Measurements from ENCODE around the gene KCNS1. TPM values are rescaled to one million over a fixed set of nuclear protein-coding genes. Genes with fewer than 3 reads are reported as not detected.

KCNS1 gene
- total and polyA plus RNA-seq, 2 of the 8 experiments (the other 6 are each of a cell fraction or from before 2014, with no cell fraction given) = 1.4 to 1.8 TPM

DNA sequence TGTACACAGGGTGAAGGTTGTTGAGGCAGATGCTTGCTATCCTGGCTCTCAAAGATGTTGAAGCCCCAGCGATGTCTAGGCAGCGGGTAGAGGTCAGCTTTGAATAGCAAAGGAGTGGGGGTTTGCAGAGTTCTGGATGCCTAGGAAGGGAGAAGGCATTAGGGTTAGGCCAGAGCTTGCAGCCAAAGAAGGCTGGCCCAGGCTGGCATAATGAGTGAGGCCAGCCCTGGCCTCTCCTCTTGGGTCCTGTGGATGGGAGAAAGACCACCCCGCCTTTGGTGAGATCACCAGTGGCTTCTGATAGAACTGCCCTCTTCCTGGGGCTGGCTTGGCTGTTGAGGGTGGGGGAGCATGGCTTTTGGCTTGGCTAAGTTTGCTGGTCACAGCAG, 14.5 kb upstream of the KCNS1 start:
- CTCF ChIA-PET (ENCODE audit: partially characterized antibody) = interaction anchor here (1.2 to 13.8 kb wide), 6 partner anchors 19 to 177 kb away, joined by 3 to 210 read pairs (median 9); partner anchors contain the start of gene KCNS1
- H3K9ac ChIP-seq (replicated peaks in 1 of 4; ENCODE audit: extremely low read depth in 1 of 4, low read depth in 3 of 4, low read length in 3 of 4) = no peak overlapping the region
- H3K4me3 ChIP-seq (ENCODE audit: extremely low read depth in 1 of 4, insufficient read depth in 2 of 4, low read depth in 3 of 4, low read length in 4 of 4) = no peak overlapping the region
- no peak overlapping the region for H2BK5ac ChIP-seq (ENCODE audit: low read depth, low read length)
- peaks cover 0 to 7% (median 2%) of the 10 kb centered on the region in 4 experiments; a peak in 5 of 7 replicates for H3K4me1 ChIP-seq (replicated peaks in 1 of 4; ENCODE audit: control insufficient read depth in 3 of 4, insufficient read depth in 4 of 4, low read length in 3 of 4)
- no peaks in the 10 kb centered on the region for H3K9me3 ChIP-seq (ENCODE audit: insufficient read depth in 2 of 2, low read depth in 1 of 2, low read length in 1 of 2)
- no peaks in the 10 kb centered on the region for H3K36me3 ChIP-seq (ENCODE audit: control insufficient read depth in 2 of 4, insufficient read depth in 4 of 4, low read length in 3 of 4)
- FAIRE-seq = no peak
- no peak overlapping the region for H3K18ac ChIP-seq (ENCODE audit: extremely low read depth, low read length)
- H4K5ac ChIP-seq (ENCODE audit: insufficient read length, low read depth, low read length) = no peak overlapping the region
- no peaks in the 10 kb centered on the region for H3K27me3 ChIP-seq (replicated peaks in 1 of 4; ENCODE audit: control insufficient read depth in 3 of 4, extremely low read depth in 1 of 4, insufficient read depth in 3 of 4, low read length in 3 of 4)
- no peak overlapping the region for H3K27ac ChIP-seq (ENCODE audit: low read depth, low read length)
- no peak overlapping the region for H2BK12ac ChIP-seq (ENCODE audit: low read depth, low read length)
- H3K79me1 ChIP-seq (ENCODE audit: low read depth, low read length) = no peaks in the 10 kb centered on the region
- no peak overlapping the region for H3K23ac ChIP-seq (ENCODE audit: insufficient read length)
- H3K4me2 ChIP-seq (ENCODE audit: insufficient read depth in 1 of 2, low read depth in 2 of 2, low read length in 2 of 2) = no peak overlapping the region
- H2BK20ac ChIP-seq (ENCODE audit: low read length) = no peak overlapping the region
- no peak overlapping the region for H4K8ac ChIP-seq (ENCODE audit: extremely low read depth, insufficient read depth, low read length)
- no peak overlapping the region for H3K4ac ChIP-seq (replicated peaks; ENCODE audit: insufficient read length, low read depth, low read length)
- H4K20me1 ChIP-seq (replicated peaks in 1 of 2; ENCODE audit: control insufficient read depth in 1 of 2, insufficient read depth in 2 of 2, low read length in 2 of 2) = no peaks in the 10 kb centered on the region
- H2BK15ac ChIP-seq (ENCODE audit: low read length) = no peak overlapping the region
- no peak overlapping the region for H2AK5ac ChIP-seq (ENCODE audit: low read depth, low read length)
- H3K56ac ChIP-seq (replicated peaks; ENCODE audit: insufficient read length, low read depth, low read length) = no peak overlapping the region
- H2BK120ac ChIP-seq (replicated peaks; ENCODE audit: low read depth, low read length) = no peak overlapping the region
- no peaks in the 10 kb centered on the region for H3K79me2 ChIP-seq (ENCODE audit: control insufficient read depth in 1 of 2, insufficient read depth in 2 of 2, low read length in 2 of 2)
- H2AFZ ChIP-seq (ENCODE audit: low read length) = peak overlapping the region; percentile 47; the same call in 1 of the 2 replicates
- no peak overlapping the region for H4K91ac ChIP-seq (replicated peaks; ENCODE audit: insufficient read length, low read length)
- POLR2A ChIA-PET (ENCODE audit: partially characterized antibody) = interaction anchor here (0.9 to 1.8 kb wide), 4 partner anchors 10 to 230 kb away, joined by 4 to 7 read pairs (median 5); partner anchors contain the start of gene YWHAB
- 72% methylated on average over 3 of the region's 3 CpGs; no CpG with 5 or more reads in 1 of the 2 experiments for WGBS, 2 experiments (ENCODE audit: extremely low coverage in 1 of 2, insufficient coverage in 1 of 2, insufficient read length in 1 of 2, insufficient replicate concordance in 2 of 2, low coverage in 1 of 2, low lambda C conversion rate in 2 of 2, missing lambda C conversion rate in 1 of 2)
- DNase-seq (ENCODE audit: low read depth in 1 of 2, low spot score in 2 of 2) = no peak
- H3K14ac ChIP-seq (ENCODE audit: insufficient read length) = no peak overlapping the region
- H3K23me2 ChIP-seq (ENCODE audit: low read depth, low read length) = no peaks in the 10 kb centered on the region
- no peak for TF ChIP-seq MAFK (IDR thresholded peaks at IDR 0.05; ENCODE audit: low read depth, low read length)
- TF ChIP-seq CBX5 (IDR thresholded peaks at IDR 0.05; ENCODE audit: low read depth, low read length) = no peak
- TF ChIP-seq GTF2F1 (IDR thresholded peaks at IDR 0.05; ENCODE audit: borderline replicate concordance, low read depth, low read length) = no peak
- TF ChIP-seq SIX5 (IDR thresholded peaks at IDR 0.05; ENCODE audit: low read depth, low read length) = no peak
- no peak for TF ChIP-seq TBP (IDR thresholded peaks at IDR 0.05; ENCODE audit: low read depth, low read length)
